Heart left ventricle (tissue), 16 donors: ENCODE results near the gene FABP7. TPM values are rescaled to one million over a fixed set of nuclear protein-coding genes. Genes with fewer than 3 reads are reported as not detected.

Source experiments
- ATAC-seq, 4 donors: fragments of 200-7000 bp; cut with Tn5 transposase; one replicate each; pipeline ENCODE4 v1.9.1; 2020 to 2022; ENCODE audit warnings: moderate library complexity in 4 of 4, mild to moderate bottlenecking in 3 of 4, moderate number of reproducible peaks in 1 of 4
- DNase-seq, 5 donors: peaks; one replicate each; pipeline ENCODE4 v3.0.0-alpha.2; 2020
- H3K27ac ChIP-seq, 12 donors: fragments of 200-600 bp; sonication (generic) in 4 of 12; one replicate each; pipeline versions ENCODE4 v1.5.0 to v1.8.0; 2016 to 2022; ENCODE audit warnings: mild to moderate bottlenecking in 2 of 12
- H3K27me3 ChIP-seq, 9 donors: fragments of 200-600 bp; sonication (generic) in 2 of 9; one replicate each; pipeline versions ENCODE4 v1.5.1 to v1.8.0; 2016 to 2022; ENCODE audit warnings: mild to moderate bottlenecking in 3 of 9
- H3K36me3 ChIP-seq, 9 donors: fragments of 200-600 bp; sonication (generic) in 2 of 9; one replicate each; pipeline versions ENCODE4 v1.5.0 to v1.8.0; 2018 to 2022; ENCODE audit warnings: mild to moderate bottlenecking in 2 of 9
- H3K4me1 ChIP-seq, 12 donors: fragments of 200-600 bp; sonication (generic) in 4 of 12; one replicate each; pipeline versions ENCODE4 v1.5.0 to v1.8.0; 2016 to 2022; ENCODE audit warnings: mild to moderate bottlenecking in 3 of 12
- H3K4me3 ChIP-seq, 12 donors: fragments of 200-600 bp; sonication (generic) in 4 of 12; one replicate each; pipeline versions ENCODE4 v1.5.0 to v1.8.0; 2017 to 2022; ENCODE audit warnings: mild to moderate bottlenecking in 9 of 12, moderate library complexity in 4 of 12
- H3K9me3 ChIP-seq, 12 donors: fragments of 200-600 bp; sonication (generic) in 4 of 12; one replicate each; pipeline versions ENCODE4 v1.5.0 to v1.8.0; 2016 to 2022; ENCODE audit warnings: mild to moderate bottlenecking in 1 of 12
- CTCF ChIP-seq, 12 donors: fragments of 200-600 bp; sonication (generic) in 4 of 12; IDR thresholded peaks; one replicate each; pipeline versions ENCODE4 v1.5.0 to v1.8.0; 2018 to 2022; ENCODE audit warnings: antibody characterized with exemption in 12 of 12, mild to moderate bottlenecking in 5 of 12
- POLR2A ChIP-seq, 2 donors: fragments of 450-650 bp; IDR thresholded peaks; one replicate each; pipeline ENCODE4 v1.6.1; 2017; ENCODE audit warnings: antibody characterized with exemption in 2 of 2, mild to moderate bottlenecking in 2 of 2, moderate library complexity in 2 of 2
- WGBS, 4 donors: extraction: QIAGEN DNeasy Blood & Tissue Kit in 2 of 4; methylation state at CpG; one replicate each; pipeline versions ENCODE4 v1.1.5 to v1.1.7; 2013 to 2018; 5-methylcytosine and 5-hydroxymethylcytosine counted together
- intact Hi-C, 10 donors: fragments of 100-400 bp; cut with DNase I; formaldehyde crosslinking; loops; one replicate each; pipeline versions ENCODE4 v1.11.1 to v1.14.2; 2022
- polyA plus RNA-seq, 2 donors: library from polyadenylated mRNA; stranded (reverse); fragments of 200-250 nt; gene quantifications; one replicate each; pipeline ENCODE4 v1.2.3, GENCODE V29; 2013
- total RNA-seq, 9 donors: library from RNA; depleted of rRNA in 2 of 9; stranded (reverse); fragments of >200 nt in 2 of 9; fragmentation: NEBNext Ultra II Directional in 3 of 9; extraction: Animal tissue kit (Norgen Biotek cat#: 25700) in 3 of 9; gene quantifications; one replicate each; pipeline versions ENCODE4 v1.1.0 to v1.2.4, GENCODE V29; 2016 to 2023
- donor health status: ischemic (EF 13 %, LVEDD 7.1; RV severe dilation, severe dysfunction).
- donor health status: healthy with polysubstance abuse.
- donor health status: DM: no; HTN: yes; CAD: no.
- donor health status: DM: no; HTN: no; CAD: no.
- donor health status: ischemic (EF 25% LVEDD 6.9; RV normal size, moderate dysfunction).
- donor health status: ischemic (EF 25% LVEDD 5.7; RV mildly dilated, moderate dysfunction).
- donor health status: healthy.
- donor health status: DM: yes; HTN: yes; CAD: no.
- donor health status: ischemic (EF 35%, LVEDD 5.7; RV mildly dilated, moderate dysfunction).
- donor health status: nonischemic (EF 11% LVEDD 7.7; RV severe dilation, severe dysfunction).
- donor health status: DM: yes; HTN: yes; CAD: no.
- donor health status: PGD.
- donor health status: ischemic (EF 29% LVEDD 5.4; RV normal size, mild dysfunction).
- donor health status: nonischemic (EF 23%, LVEDD 6.1; RV moderate dilation, normal function).

Gene FABP7
- total and polyA plus RNA-seq, 11 donors: 0.17 to 0.61 TPM; not detected in 9

GRCh38 chr6:122734529-122735395 lies 44.8 kb upstream of the FABP7 start:
- H3K27me3 ChIP-seq: peaks cover 0 to 11% (median 0%) of the 10 kb centered on the region in 9 donors
- H3K36me3 ChIP-seq: no peaks in the 10 kb centered on the region
- 46 to 57% (median 52%) methylated on average over 10 of the region's 10 CpGs for WGBS, 4 donors
- no peaks in the 10 kb centered on the region for H3K9me3 ChIP-seq
- no peak overlapping the region for H3K4me3 ChIP-seq
- H3K4me1 ChIP-seq: no peaks in the 10 kb centered on the region
- ATAC-seq: no peak
- no peak for DNase-seq
- intact Hi-C loops: loop anchor here in 9 of 10 donors (5.0 to 10.0 kb wide), 3 partner anchors 103 to 583 kb away; no protein-coding TSS in a partner anchor
- no peak overlapping the region for H3K27ac ChIP-seq
- TF ChIP-seq CTCF (IDR thresholded peaks at IDR 0.05) (no peak), POLR2A (IDR thresholded peaks at IDR 0.05) (no peak)

- peaks cover 0 to 11% (median 0%) of the 10 kb centered on the region in 9 donors for H3K27me3 ChIP-seq
- H3K4me3 ChIP-seq: no peak overlapping the region
- ATAC-seq: no peak
- TF ChIP-seq POLR2A (IDR thresholded peaks at IDR 0.05): no peak
- no peaks in the 10 kb centered on the region for H3K9me3 ChIP-seq
- no peaks in the 10 kb centered on the region for H3K4me1 ChIP-seq
- H3K27ac ChIP-seq: no peak overlapping the region
- no peak for DNase-seq
- no peaks in the 10 kb centered on the region for H3K36me3 ChIP-seq
- WGBS, 4 donors: 70 to 81% (median 74%) methylated on average over 4 of the region's 4 CpGs
- intact Hi-C loops: loop anchor here in 3 of 10 donors (10.0 kb wide), 1 partner anchor 579 kb away; no protein-coding TSS in a partner anchor
Measured at GRCh38 chr6:122735582-122735981, 43.9 kb upstream of the FABP7 start.

- Histone ChIP-seq H3K27me3 (peaks cover 0 to 11% (median 0%) of the 10 kb centered on the region in 9 donors), H3K36me3 (no peaks in the 10 kb centered on the region), H3K9me3 (no peaks in the 10 kb centered on the region), H3K4me3 (no peak overlapping the region), H3K27ac (no peak overlapping the region), H3K4me1 (no peaks in the 10 kb centered on the region)
- 76 to 86% (median 81%) methylated on average over 4 of the region's 4 CpGs for WGBS, 4 donors
- DNase-seq: no peak
- intact Hi-C loops: loop anchor here in 3 of 10 donors (10.0 kb wide), 1 partner anchor 579 kb away; no protein-coding TSS in a partner anchor
- no peak for ATAC-seq
- TF ChIP-seq POLR2A (IDR thresholded peaks at IDR 0.05) (no peak), CTCF (IDR thresholded peaks at IDR 0.05) (no peak)
Measured at GRCh38 chr6:122736163-122736562, 43.4 kb upstream of the FABP7 start.

GRCh38 chr6:122736616-122737015 lies 42.9 kb upstream of the FABP7 start:
- Histone ChIP-seq H3K4me3 (no peak overlapping the region), H3K27ac (no peak overlapping the region), H3K36me3 (no peaks in the 10 kb centered on the region), H3K27me3 (peaks cover 0 to 7% (median 0%) of the 10 kb centered on the region in 9 donors), H3K9me3 (no peaks in the 10 kb centered on the region), H3K4me1 (no peaks in the 10 kb centered on the region)
- no peak for DNase-seq
- intact Hi-C loops: loop anchor here in 3 of 10 donors (10.0 kb wide), 1 partner anchor 578 kb away; no protein-coding TSS in a partner anchor
- WGBS, 4 donors: 64 to 79% (median 70%) methylated on average over 3 of the region's 3 CpGs
- no peak for ATAC-seq
- TF ChIP-seq CTCF (IDR thresholded peaks at IDR 0.05): no peak
